SW 1271 (cell line): ENCODE results near the gene RRBP1.
"Not testable (repeated sequence)": the region's sequence is repeated elsewhere in the genome, so short reads cannot be mapped to it uniquely, and the experiment has no call there.

Experiments used
- DNase-seq, 2 experiments: peaks; one replicate each; lab custom pipeline; 2025; lab: John Stamatoyannopoulos, UW

Gene RRBP1

DNA sequence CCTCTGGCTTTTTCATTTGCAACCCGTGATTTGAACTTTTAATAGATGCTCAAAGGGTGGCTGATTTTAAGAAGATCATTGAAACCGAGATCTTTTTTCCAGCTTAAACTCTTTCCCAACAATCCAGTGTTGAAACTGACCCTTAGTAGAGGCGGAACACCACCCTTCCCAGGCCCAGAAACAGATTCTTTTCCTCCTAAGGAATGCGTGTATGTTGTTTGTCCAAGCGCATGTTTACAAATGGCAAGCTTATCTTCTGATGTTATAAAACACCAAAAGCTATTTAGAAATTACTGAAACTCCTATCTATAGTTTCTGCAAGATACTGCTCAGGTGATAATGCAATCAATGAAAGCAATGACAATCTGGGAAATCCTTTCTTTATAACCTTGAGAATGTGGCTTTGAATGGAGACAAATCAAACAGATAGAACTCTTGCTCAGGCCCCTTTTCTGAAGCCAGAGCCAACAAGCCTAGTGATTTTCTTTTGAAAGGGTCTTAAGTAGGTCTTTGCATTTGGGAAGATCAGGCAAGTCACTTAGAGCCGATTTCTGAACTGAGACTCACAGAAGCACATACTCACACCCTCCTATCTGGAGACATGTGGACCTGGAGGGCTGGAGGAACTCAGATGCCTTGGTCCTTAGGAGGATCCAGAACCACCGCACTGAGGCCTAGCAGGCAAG lies 26.8 kb upstream of the RRBP1 start:
- no peak for DNase-seq

DNA sequence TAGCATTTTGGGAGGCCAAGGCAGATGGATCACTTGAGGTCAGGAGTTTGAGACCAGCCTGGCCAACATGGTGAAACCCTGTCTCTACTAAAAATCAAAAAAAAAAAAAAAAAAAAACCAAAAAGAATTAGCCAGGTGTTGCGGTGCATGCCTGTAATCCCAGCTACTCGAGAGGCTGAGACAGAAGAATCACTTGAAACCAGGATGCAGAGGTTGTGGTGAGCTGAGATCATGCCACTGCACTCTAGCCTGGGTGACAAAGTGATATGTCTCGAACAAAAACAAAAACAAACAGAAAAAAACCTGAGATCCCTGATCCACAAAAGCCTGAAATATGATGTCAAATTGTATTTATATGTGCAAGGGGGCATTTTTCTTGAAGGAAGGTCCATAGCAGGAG lies 25.9 kb upstream of the RRBP1 start:
- not testable (repeated sequence) for DNase-seq

DNA sequence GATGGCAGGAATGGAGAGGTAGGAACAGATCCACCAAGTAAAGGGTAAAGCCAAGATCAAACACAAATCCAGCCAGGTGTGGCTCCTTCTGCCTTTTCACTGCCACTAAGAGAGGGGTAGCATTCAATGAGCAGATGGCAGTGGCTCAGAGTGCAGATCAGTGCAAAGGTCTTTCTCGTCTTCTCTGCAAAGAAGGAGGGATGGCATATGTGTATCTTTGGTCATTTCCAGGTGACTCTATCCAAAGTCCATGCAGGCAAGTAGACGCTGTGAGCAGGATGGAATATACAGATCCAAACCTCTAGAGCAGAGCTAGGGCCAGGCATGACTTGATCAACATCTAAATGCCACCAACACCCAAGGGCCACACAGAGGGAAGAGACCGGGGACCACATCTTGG lies 24.6 kb upstream of the RRBP1 start:
- DNase-seq, result no peak

DNA sequence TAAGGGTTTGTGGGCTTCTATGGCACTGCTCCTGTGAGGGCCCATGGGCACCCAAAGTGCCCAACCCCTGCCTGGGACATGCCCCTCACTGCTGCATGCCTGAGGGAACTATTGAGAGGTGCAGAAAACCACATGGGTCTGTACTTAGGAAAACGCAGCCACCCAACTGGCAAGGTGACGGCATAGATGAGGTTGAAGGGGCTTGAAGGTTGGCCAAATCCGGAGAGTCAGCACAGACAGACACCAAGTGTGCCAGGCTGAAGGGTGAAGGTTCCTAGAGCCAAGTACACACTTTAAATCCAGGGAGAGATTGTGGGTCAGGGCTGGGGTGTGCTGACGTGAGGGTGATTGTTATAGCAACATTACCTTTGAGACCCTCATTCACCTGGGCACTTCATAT lies 23.9 kb upstream of the RRBP1 start:
- DNase-seq, result no peak

DNA sequence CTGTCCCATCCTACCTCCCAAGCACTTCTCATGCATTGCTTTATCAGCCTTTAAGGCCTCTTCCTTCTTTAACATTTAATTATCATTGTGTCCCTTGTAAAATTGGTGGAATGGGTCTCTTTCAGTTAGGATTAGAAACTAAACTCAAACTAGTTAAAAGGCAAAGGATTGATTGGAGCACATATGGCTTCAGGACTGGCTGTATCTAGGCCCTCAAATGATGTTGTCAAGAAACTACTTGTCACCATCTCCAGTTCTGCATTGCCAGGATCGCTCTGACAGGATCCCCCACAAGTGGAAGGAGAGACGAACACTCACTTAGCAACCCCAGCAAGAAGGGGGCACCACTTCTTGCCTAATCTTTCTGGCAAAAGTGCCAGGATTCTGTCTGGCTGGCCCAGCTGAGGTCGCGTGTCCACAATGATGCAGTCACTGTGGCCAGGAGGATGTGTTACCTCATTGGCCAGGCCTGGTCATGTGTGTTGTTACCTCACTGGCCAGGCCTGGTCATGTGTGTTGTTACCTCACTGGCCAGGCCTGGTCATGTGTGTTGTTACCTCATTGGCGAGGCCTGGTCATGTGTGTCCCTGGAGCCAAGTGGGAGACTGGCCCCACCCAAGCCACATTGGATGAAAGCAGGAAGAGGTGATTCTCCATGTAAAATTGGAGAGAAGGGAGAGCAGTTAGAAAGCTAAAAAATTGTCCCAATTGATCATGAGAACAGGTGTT lies 22.7 kb upstream of the RRBP1 start:
- DNase-seq, result no peak

DNA sequence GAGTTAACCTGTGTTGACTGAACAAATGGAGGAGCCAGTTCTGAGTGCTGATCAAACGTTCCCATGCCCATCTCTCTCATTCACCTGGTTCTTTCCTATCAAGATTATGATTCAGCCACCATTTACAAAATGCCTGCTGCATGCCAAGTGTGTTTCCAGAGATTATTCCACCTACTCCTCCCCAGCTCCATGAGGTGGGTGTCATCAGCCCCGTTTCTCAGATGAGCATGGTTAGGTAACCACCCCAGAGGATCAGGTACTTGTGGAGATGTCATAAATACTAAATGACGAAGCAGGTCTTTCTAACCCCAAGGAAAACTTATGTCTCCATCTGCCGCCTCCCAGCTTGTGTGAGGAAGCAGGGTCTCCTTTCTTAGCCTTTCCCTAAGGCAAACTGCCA lies 19.8 kb upstream of the RRBP1 start:
- DNase-seq, result no peak

DNA sequence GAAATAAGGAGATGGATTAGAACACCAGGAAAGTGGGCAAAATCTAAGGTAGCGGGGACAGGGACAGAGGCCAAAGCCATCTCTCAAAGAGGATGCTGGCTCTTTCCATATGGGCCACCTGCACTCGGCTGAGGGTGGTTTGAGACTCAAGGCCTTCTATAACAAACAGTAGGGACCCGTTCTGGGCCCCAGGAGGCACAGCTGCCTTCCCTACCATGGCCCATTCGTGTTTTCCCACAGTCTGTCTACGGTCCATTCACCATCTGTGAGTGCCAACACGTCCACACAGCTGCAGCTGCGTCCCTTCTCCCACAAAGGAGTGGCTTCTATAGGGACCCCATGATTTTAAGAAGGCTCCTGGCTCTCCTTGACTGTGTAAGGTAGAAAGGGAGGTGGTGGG lies 18.6 kb upstream of the RRBP1 start:
- DNase-seq, result no peak

DNA sequence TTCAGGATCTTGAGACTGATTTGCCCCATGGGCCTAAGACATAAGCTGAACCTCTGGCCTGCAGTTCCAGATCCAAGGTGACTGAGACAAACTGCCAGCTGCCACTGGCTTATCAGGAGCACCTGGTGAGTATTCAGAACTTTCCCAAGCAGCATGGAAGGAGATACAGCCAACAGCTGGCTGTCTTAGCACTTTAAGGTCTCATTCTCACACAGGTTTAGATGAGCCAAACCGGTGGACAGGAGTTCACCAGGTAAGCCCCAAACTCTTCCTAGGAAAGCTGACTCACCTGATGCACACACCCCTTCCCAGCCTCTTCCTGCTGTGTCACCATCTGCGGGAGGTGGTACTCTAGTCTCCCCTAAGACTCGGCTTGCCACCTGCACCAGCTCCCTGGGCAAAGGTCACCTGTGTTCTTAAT lies 17.9 kb upstream of the RRBP1 start, which contains the start of gene BANF2:
Gene BANF2 (plus strand): TSS at position 36 of the 421 bp plus-strand sequence. CDS start 25,060 bp downstream, outside the sequence.
- DNase-seq, result no peak

DNA sequence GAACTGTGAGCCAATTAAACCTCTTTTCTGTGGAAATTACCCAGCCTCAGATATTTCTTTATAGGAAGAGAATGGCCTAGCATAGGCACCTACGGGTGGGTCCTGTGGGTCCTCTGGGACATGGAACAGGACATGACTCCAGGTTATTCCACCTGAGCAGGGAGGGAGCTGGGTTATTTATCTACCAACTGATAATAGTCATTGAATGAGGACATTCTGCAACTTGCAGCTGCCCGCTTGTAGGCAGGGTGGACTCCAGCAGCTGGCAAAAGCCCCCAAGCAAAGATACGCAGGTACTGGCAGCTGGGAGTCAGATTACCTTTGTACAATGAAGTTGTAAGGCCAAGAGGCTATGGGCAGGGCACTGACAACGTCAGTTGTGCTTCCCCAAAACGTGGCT lies 16.3 kb upstream of the RRBP1 start:
- DNase-seq, result no peak

DNA sequence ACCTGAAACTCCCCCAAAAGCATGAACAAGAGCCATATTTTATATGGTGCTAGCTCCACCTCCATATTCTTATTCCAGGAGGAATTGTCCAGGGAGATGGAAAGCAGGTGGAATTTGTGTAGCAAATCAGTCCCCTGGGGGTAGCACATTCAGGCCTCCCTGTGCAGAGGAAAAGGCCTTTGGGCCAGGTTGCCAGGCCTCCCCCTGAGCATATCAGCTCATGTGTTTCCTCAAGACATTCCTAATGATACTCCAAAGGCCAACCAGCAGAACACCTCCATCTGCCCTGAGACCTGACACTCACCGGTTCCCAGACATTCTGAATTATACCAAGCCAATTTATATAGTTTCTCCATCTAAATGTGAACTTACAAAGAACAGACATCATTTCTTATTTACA lies 15.1 kb upstream of the RRBP1 start:
- no peak for DNase-seq

DNA sequence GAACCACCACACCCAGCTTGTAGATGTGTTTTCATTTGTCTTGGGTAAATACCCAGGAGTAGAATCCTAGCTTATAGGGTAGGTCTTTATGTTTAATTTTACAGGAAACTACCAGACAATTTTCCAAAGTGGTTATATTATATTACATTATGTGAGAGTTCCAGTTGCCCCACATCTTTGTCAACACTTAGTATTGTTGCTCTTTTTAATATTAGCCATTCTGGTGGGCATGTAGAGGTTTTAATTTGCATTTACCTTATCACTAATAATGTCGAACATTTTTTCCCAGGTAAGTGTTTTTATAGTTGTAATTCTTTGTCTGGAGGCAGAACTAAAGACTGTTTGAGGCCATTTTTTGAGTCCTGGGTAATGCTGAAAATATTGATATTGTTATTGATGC lies 14.2 kb upstream of the RRBP1 start:
- DNase-seq, result no peak

DNA sequence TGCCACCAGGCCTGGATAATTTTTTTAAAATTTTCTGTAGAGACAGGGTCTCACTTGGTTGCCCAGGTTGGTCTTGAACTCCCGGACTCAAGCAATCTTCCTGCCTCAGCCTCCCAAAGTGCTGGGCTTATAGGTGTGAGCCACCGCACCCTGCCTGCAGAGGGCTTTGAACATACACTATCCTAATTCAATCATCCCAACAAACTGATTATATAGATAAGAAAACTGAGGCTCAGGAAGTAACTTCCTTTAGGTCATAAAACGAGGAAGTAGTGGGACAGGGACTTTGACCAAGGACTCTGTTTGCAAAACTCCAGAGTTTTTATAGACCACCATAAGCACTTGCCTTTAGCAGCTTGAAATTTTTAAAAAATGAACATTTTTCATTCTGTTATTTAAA lies 12.7 kb upstream of the RRBP1 start:
- no peak for DNase-seq

DNA sequence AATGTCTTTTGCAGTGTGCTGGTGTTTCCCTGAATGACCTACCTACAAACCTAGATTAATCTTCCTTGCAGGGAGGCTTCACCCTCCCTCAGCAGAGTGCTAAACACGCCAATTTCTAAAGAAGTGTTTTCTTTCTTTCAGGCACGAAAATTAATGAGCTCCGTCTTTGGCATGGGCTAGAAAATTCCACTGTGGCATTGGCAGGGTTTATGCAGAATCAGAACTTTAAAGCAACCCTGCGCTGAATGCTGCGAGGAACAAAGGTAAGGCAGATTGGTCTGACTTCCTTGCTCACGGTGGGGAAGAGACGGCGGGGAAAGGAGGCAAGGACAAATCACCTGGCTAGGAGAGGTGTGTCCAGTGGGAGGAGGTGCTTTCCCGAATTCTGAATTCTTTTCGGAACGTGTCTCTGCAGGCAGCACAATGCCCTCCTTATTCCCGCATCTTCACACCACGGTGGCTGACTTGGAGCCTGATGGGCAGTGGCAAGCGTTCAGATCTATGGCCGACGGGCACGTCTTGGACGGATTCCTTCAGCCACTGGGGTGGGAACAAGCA lies 11.5 kb upstream of the RRBP1 start:
- DNase-seq, result no peak

DNA sequence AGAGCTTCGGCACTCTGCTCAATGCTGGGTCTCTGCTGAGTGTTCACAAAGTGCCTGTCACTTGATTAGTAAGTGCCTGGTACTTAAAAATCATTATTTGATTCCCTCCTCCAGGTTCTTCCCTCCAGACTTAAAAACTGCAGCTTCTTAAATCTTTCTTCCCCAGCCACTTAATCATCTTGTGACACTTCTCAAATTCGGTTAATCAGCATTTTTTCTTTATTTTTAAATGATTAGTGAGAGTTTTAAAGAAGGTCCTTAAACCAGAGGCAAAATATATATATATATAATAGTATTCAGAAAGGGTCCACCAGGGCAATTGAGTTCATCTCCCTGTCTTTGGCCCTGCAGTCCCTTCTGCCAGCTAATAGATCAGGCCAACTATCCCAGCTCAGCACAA lies 9.7 kb upstream of the RRBP1 start:
- no peak for DNase-seq

DNA sequence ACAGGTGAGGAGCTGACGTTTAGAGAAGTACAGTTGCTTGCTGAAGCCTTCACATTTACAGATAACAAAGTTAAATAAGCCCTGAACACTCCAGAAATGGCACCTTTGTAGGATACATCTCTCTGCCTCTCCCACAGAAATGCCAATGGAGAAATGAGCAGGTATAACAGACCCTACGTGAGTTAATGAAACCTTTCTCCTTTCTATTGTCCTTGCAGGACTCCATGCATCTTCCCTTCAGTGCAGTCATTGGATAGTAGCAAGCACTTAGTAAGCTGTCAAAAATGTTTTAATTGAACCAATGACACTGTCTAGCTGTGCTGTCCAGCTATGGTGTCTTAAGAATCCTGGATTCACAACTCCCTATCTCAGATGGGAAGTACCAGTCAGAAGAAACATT lies 8.1 kb upstream of the RRBP1 start:
- DNase-seq, result no peak

DNA sequence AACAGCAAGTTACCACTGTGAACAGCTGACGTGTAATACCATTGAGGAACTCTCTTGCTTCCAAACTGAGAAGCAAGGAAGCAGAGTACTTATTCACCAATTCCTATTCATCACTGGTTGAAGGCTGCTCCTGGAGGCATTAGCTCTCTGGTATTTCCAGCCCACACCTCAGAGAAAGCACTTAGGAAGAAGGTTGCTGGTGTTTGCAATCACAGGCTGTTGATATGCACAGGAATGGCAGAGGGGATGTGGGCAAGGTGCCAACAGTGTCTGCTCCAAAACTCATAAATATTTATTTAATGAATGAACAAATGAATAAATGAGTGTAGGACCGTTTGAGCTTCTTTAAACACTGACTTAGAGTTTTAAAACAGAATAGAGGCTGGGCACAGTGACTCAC lies 6.9 kb upstream of the RRBP1 start:
- DNase-seq, result no peak

DNA sequence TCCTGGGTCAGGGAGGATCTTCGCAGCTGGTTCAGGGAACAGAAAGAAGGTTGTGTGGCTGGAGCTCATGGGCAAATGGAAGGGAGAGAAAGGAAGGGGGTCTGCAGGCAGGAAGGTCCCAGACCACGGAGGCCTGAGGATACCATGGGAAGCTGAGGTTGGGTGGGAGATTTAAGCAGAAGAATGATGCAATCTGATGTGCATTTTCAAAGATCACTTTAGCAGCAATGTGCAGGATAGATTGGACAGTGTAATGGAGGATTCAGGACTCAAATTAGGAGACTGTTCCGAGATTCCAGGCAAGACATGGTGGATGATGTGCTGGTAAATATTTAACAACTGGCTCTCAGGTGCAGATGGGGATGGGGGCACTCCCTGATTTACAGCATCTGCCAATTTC lies 5.8 kb upstream of the RRBP1 start:
- DNase-seq, result no peak

DNA sequence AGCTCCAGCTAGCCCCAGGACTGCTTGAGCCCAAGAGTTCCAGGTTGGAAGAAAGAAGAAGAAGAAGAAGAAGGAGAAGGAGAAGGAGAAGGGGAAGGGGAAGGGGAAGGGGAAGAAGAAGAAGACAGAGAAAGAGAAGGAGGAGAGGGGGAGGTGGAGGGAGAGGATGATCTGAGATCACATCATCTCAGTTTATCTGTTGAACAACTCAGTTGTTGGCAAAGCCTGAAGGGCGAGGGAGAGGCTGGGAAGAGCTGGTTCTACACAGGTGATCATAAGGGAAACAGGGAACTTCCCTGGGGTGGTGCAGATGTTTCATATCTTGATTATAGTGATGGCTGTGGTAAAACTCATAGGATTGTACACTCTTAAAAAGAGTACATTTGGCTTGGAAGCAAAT lies 3.1 kb upstream of the RRBP1 start:
- DNase-seq, result no peak

DNA sequence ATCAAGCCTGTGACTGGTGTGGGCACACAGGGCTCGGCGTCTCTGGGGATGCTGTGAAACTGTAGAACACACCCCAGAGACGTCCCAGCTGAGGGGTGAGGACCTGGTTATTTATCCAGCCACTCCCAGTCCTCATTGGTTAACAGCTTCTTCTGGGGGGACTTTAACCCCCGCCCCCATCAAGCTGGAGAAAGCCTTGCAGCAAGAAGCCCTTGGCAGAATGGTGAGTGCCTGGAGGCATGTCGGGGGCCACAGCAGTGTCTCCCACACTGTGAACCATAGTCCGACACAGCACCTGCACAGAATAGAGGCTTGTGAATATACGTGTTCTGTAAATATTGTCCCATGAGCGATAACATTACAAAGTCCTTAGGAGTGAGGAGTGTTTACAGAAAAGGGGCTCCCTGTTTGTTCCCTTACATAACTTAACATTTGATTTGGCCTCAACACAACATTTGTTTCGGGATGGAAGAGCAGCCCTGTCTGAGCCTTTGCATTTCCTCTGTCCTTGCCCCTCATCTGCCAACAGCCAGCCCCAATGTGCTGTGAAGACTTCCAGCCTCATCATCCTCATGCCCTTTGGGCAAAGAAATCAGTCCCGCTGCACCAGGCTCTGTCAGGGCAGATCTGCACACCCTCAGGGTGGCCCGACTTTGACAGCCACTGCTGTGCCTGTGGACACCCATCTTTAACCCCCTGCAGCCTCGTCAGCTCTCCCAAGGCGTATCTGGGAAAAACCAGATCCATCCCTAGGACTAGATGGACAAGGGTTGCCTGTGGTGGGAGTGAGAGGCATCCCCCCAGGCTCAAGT lies 2.2 kb upstream of the RRBP1 start:
- DNase-seq, result no peak

DNA sequence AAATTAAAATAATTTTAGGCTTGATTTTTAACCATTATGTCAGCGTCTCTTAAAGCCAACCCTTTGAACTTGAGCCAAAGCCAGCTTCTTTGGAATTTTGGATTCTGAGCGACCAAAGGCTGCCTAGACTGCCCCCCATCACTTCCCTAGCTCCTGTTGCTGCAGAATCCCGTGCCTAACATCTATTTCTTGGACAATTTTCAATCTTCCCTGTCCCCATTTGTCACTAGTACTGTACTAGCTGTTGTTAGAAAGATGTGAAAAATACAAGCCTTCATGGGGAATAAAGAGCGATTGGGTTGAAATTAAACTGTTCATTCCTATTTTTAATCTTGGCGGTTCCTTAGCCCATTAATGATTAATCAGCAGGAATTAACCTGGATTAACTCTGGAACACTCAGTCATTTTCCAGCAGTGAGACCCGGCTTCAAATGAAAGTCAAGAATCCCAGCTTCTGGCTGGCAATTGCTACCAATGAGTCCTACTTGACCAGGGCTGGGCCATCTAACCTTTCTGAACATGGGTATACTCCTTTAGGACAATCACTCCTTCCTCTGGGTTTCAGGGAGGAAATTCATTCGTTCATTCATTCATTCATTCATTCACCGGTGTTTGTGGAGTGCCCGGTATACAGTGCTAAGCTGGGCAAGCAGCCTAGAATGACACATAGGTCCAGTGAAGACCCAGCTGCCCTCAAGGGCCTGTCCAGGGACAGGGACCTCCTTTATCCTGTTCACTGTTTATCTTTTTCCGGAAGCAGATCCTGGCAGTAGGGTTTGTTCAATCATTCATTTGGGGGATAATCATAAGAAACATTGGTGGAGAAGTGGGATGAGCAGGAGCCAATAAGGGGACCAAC lies 1.4 kb upstream of the RRBP1 start:
- no peak for DNase-seq

DNA sequence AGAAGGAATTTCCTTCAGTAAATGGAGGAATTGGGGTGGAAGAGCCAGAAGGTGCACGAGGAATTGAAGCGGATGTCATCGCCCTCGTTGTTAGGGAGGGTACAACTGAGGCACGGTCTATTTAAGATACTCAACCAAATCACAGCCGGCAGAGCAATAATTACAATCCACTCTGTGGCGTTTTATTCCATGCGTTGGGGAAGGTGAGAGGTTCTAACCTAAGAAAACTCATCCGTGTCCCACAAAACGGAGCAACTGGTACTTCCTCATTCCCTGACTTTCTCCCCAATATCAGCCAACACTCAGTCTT lies 802 bp upstream of the RRBP1 start:
- no peak for DNase-seq

DNA sequence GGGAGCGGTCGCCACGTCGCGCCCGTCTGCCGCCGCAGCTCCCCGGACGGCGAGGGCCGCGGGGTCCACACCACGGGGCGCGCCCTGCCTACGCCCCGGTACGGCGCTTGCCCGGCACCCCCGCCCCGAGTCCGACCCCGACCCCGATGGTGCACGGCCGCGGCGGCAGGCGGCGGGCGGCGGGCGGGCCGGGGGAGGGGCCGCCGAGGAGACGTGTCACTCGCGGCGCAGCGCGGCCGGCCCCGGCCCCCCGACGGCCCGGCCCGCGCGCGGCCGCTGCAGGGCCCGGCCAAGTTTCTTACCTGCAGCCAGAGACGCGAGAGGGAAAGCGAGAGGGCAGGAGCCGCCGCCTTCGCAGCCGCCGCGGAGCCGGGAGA lies 328 bp downstream of the RRBP1 start:
- DNase-seq, result no peak
